Measurements from ENCODE around the gene PPM1A.

- TF ChIP-seq CTCF (IDR thresholded peaks at IDR 0.05) (no peak), EP300 (IDR thresholded peaks at IDR 0.05) (no peak), POLR2A (IDR thresholded peaks at IDR 0.05) (no peak), POLR2AphosphoS5 (IDR thresholded peaks at IDR 0.05) (no peak)
Observed at GRCh38 chr14:60276347-60276746, 27.3 kb downstream of the PPM1A start.

Measured in stomach (tissue), 4 donors.